Measurements from ENCODE around the gene UXS1. TPM values are rescaled to one million over a fixed set of nuclear protein-coding genes. Genes with fewer than 3 reads are reported as not detected.
"Not testable (repeated sequence)": the region's sequence is repeated elsewhere in the genome, so short reads cannot be mapped to it uniquely, and the experiment has no call there.

UXS1 gene
- total RNA-seq = 96.9 TPM

- H3K27me3 ChIP-seq (ENCODE audit: insufficient read depth, low read length) = no peaks in the 10 kb centered on the region
- H3K4me3 ChIP-seq (ENCODE audit: low read length) = peak within 1 kb of the TSS; percentile 89
- H3K4me1 ChIP-seq (ENCODE audit: insufficient read depth, low read length) = peaks cover 54% of the 10 kb centered on the region
Measured at GRCh38 chr2:106193977-106194778, at the start of gene UXS1. TSS of gene UXS1 (minus strand) at chr2:106194301. CDS start at chr2:106194241, 60 bp downstream.

GRCh38 chr2:106239491-106239890 lies 45.4 kb upstream of the UXS1 start:
- H3K4me3 ChIP-seq (ENCODE audit: low read length); H3K4me1 ChIP-seq (ENCODE audit: insufficient read depth, low read length); H3K27me3 ChIP-seq (ENCODE audit: insufficient read depth, low read length): not testable (repeated sequence)
- peaks cover 16% of the 10 kb centered on the region for H3K9me3 ChIP-seq (ENCODE audit: low read depth, low read length)

More at GRCh38 chr2:106193977-106194778, at the start of gene UXS1:
- no peaks in the 10 kb centered on the region for H3K9me3 ChIP-seq (ENCODE audit: low read depth, low read length)

DNA sequence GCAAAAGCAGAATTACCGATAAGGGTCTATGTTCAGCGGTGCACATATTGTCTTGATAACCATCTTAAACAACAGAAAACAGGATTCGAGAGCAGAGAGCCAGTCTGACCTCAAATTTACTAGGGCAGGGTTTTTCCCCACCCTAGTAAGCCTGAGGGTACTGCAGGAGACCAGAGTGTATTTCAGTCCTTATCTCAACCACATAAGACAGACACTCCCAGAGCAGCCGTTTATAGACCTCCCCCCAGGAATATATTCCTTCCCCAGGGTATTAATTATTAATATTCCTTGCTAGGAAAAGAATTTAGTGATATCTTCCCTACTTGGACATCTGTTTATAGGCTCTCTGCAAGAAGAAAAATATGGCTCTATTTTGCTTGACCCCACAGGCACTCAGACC lies 41.3 kb upstream of the UXS1 start:
- H3K4me1 ChIP-seq (ENCODE audit: insufficient read depth, low read length); H3K27me3 ChIP-seq (ENCODE audit: insufficient read depth, low read length): not testable (repeated sequence)
- peaks cover 16% of the 10 kb centered on the region for H3K9me3 ChIP-seq (ENCODE audit: low read depth, low read length)

DNA sequence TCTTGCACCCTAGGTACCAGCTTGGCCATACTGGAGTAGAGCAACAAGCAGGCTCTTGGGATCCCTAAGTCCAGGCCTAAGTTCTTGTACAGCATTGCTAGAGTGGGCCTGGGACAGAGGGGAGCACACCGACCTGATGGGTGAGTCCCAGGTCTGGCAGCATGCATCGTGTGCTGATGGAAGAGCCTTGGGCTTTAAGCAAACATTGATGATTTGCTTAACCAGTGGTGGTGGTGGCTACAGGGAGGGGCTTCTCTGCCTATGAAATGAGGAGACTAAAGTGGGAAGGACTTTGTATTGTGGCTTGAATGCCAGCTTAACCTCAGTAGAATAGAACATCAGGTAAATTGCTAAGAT lies 39.2 kb upstream of the UXS1 start:
- H3K4me1 ChIP-seq (ENCODE audit: insufficient read depth, low read length) = no peaks in the 10 kb centered on the region
- no peak overlapping the region for H3K4me3 ChIP-seq (ENCODE audit: low read length)
- H3K9me3 ChIP-seq (ENCODE audit: low read depth, low read length) = peaks cover 16% of the 10 kb centered on the region
- no peaks in the 10 kb centered on the region for H3K27me3 ChIP-seq (ENCODE audit: insufficient read depth, low read length)

More for the DNA sequence above, 41.3 kb upstream of the UXS1 start:
- not testable (repeated sequence) for H3K4me3 ChIP-seq (ENCODE audit: low read length)

- Histone ChIP-seq H3K27me3 (ENCODE audit: insufficient read depth, low read length) (no peaks in the 10 kb centered on the region), H3K9me3 (ENCODE audit: low read depth, low read length) (peaks cover 16% of the 10 kb centered on the region), H3K4me1 (ENCODE audit: insufficient read depth, low read length) (no peaks in the 10 kb centered on the region), H3K4me3 (ENCODE audit: low read length) (no peak overlapping the region)
Measured at GRCh38 chr2:106232638-106233349, 38.7 kb upstream of the UXS1 start.

DNA sequence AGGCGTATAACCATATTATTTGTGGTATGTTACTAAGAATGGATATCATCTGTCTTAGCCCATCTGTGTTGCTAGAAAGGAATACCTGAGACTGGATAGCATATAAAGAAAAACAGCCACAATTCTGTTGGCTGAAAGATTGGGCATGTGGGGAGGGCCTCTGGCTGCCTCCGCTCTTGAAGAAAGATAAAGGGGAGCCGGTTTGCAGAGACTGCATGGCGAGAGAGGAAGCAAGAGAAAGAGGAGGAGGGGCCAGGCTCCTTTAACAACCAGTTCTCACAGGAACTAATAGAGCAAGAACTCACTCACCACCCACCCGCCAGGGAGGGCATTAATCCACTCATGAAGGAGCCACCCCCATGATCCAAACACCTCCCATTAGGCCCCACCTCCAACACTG lies 29.2 kb upstream of the UXS1 start:
- Histone ChIP-seq H3K4me3 (ENCODE audit: low read length) (no peak overlapping the region), H3K4me1 (ENCODE audit: insufficient read depth, low read length) (no peaks in the 10 kb centered on the region), H3K27me3 (ENCODE audit: insufficient read depth, low read length) (no peaks in the 10 kb centered on the region)

GRCh38 chr2:106222057-106222456 lies 28.0 kb upstream of the UXS1 start:
- not testable (repeated sequence) for H3K4me1 ChIP-seq (ENCODE audit: insufficient read depth, low read length); H3K9me3 ChIP-seq (ENCODE audit: low read depth, low read length); H3K4me3 ChIP-seq (ENCODE audit: low read length); H3K27me3 ChIP-seq (ENCODE audit: insufficient read depth, low read length)

More for the DNA sequence above, 29.2 kb upstream of the UXS1 start:
- H3K9me3 ChIP-seq (ENCODE audit: low read depth, low read length) = no peaks in the 10 kb centered on the region

DNA sequence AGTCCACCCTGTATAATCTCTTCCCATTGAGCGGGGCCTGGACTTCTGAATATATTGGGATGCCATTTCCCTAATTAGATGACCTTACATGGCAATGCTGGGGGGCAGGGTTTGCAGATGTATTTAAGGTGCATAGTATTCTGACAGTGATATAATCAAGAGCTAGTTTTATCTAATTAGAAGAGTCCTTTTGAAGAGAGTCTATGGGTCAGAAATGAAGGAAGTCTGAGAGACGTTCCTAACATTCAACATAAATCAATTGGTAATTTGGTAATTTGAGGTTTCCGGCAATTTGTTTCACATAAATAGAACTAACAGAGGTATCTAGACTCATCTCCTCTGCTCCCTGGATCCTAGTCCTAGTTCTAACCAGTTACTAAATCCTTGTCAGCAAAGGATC lies 25.7 kb upstream of the UXS1 start:
- Histone ChIP-seq H3K27me3 (ENCODE audit: insufficient read depth, low read length) (no peaks in the 10 kb centered on the region), H3K9me3 (ENCODE audit: low read depth, low read length) (no peaks in the 10 kb centered on the region), H3K4me3 (ENCODE audit: low read length) (no peak overlapping the region), H3K4me1 (ENCODE audit: insufficient read depth, low read length) (no peaks in the 10 kb centered on the region)

DNA sequence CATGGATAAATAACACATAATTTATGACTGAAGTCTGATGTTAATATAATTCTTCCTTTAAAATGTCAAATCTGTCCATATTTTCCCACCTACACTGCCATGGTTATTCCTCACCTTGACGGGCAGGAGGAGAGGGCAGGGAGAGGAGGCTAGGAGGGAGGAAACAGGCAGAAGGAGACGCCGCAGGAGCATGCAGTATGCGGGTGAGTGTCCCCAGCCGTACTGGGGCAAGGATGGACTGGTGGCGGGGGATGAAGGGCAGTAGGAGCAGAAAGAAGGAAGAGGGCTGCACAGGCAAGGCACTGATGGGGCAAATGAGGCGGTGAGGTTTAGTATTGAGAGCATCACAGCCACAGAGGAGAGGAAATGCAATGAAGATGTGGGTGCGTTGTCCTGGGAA lies 25.1 kb upstream of the UXS1 start:
- not testable (repeated sequence) for H3K27me3 ChIP-seq (ENCODE audit: insufficient read depth, low read length); H3K4me1 ChIP-seq (ENCODE audit: insufficient read depth, low read length); H3K4me3 ChIP-seq (ENCODE audit: low read length); H3K9me3 ChIP-seq (ENCODE audit: low read depth, low read length)

DNA sequence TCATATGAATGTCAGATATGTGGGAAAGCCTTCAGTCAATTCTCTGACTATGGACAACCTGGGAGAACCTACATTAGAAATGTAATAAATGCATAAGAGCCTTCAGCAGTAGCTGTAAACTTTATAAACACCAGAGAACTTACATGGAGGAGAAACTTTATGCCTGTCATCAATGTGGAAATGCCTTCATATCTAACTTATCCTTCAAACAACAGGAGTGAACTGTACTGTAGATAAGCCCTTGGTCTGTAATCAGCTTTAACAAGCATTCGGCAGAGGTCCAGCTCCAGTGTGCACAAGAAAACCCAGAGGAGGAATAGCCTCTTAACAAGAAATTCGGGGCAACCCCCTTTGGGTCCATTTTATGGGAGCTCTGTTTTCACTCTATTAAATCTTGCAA lies 14.8 kb upstream of the UXS1 start:
- H3K4me3 ChIP-seq (ENCODE audit: low read length) = no peak overlapping the region
- H3K9me3 ChIP-seq (ENCODE audit: low read depth, low read length) = no peaks in the 10 kb centered on the region
- no peaks in the 10 kb centered on the region for H3K4me1 ChIP-seq (ENCODE audit: insufficient read depth, low read length)
- H3K27me3 ChIP-seq (ENCODE audit: insufficient read depth, low read length) = no peaks in the 10 kb centered on the region

- Histone ChIP-seq H3K4me1 (ENCODE audit: insufficient read depth, low read length) (no peaks in the 10 kb centered on the region), H3K4me3 (ENCODE audit: low read length) (no peak overlapping the region), H3K9me3 (ENCODE audit: low read depth, low read length) (no peaks in the 10 kb centered on the region)
Measured at GRCh38 chr2:106208399-106208798, 14.3 kb upstream of the UXS1 start.

GRCh38 chr2:106207246-106207645 lies 13.1 kb upstream of the UXS1 start:
- Histone ChIP-seq H3K4me1 (ENCODE audit: insufficient read depth, low read length) (no peaks in the 10 kb centered on the region), H3K9me3 (ENCODE audit: low read depth, low read length) (no peaks in the 10 kb centered on the region), H3K4me3 (ENCODE audit: low read length) (no peak overlapping the region), H3K27me3 (ENCODE audit: insufficient read depth, low read length) (no peaks in the 10 kb centered on the region)

More at GRCh38 chr2:106208399-106208798, 14.3 kb upstream of the UXS1 start:
- H3K27me3 ChIP-seq (ENCODE audit: insufficient read depth, low read length) = no peaks in the 10 kb centered on the region

- H3K27me3 ChIP-seq (ENCODE audit: insufficient read depth, low read length) = no peaks in the 10 kb centered on the region
- H3K9me3 ChIP-seq (ENCODE audit: low read depth, low read length) = no peaks in the 10 kb centered on the region
- no peak overlapping the region for H3K4me3 ChIP-seq (ENCODE audit: low read length)
- H3K4me1 ChIP-seq (ENCODE audit: insufficient read depth, low read length) = peaks cover 5% of the 10 kb centered on the region
Measured at GRCh38 chr2:106205488-106205887, 11.4 kb upstream of the UXS1 start.

DNA sequence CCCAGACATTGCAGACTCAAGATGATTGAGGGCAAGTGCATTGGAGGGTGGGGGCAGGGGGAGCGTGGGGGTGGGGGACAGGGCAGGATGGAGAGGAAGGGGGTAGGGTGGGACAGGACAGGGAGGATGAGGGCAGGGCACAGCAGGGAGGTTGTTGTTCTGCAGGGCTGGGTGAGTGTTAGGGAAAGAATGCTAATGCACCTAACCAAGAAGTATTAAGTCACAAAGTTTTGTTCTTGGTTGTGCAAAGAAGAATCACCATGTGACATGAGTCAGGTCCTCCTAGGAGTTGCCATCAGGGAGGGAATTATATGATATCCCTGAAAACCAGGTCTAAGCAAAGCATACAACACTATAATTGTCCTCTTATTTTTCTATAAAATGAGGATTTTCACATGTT lies 10.4 kb upstream of the UXS1 start:
- not testable (repeated sequence) for H3K4me3 ChIP-seq (ENCODE audit: low read length); H3K27me3 ChIP-seq (ENCODE audit: insufficient read depth, low read length); H3K9me3 ChIP-seq (ENCODE audit: low read depth, low read length); H3K4me1 ChIP-seq (ENCODE audit: insufficient read depth, low read length)

DNA sequence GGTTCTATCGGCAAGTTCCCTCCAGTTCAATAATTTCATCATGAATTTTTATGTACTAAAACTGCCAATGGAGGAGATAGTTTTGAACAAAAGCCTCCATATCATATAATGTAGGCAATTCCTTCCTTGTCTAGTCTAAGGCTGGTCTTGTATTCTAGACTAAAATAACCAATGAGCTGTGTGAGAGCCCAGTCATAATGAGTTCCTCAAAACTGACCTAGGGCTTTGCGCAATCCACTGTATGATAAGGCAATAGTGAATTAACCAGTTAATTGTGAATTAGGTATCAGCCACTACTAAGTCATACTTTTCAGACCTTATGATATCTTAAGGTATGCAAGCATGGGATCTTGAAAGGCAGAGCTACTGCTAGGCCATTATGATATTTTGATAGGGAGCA lies 7.6 kb upstream of the UXS1 start:
- Histone ChIP-seq H3K4me3 (ENCODE audit: low read length) (no peak overlapping the region), H3K27me3 (ENCODE audit: insufficient read depth, low read length) (no peaks in the 10 kb centered on the region), H3K4me1 (ENCODE audit: insufficient read depth, low read length) (peaks cover 5% of the 10 kb centered on the region), H3K9me3 (ENCODE audit: low read depth, low read length) (no peaks in the 10 kb centered on the region)

DNA sequence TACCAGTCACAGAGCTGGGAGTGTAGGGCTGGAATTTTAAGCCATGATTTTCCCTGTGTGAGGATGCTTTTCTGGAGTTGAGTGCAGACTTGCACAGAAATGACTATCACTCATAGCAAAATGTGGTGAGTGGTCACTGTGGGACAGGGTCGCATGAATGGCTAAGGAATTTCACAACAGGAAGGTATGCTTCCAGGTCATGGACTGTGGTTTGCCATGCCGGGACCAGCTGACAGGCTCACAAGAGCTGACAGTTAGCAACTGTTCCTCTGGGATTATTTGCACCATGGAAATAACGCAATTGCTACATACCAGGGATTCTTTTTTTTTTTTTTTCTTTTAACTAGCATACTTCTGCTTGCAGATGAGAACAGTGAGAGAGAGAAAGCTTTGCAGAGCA lies 3.8 kb upstream of the UXS1 start:
- Histone ChIP-seq H3K9me3 (ENCODE audit: low read depth, low read length) (no peaks in the 10 kb centered on the region), H3K4me1 (ENCODE audit: insufficient read depth, low read length) (peaks cover 22% of the 10 kb centered on the region), H3K27me3 (ENCODE audit: insufficient read depth, low read length) (no peaks in the 10 kb centered on the region), H3K4me3 (ENCODE audit: low read length) (no peak overlapping the region)
